Hepatocyte (in vitro differentiated cells): Measurements from ENCODE around the gene APOL2.

Experiments
- CTCF ChIP-seq: fragments of 200-600 bp; sonication (generic); IDR thresholded peaks from 2 replicates; pipeline ENCODE4 v1.5.1; 2016; ENCODE audit warnings: antibody characterized with exemption, mild to moderate bottlenecking; ENCODE audit not compliant: poor library complexity
- EZH2 ChIP-seq: fragments of 200-600 bp; sonication (generic); IDR thresholded peaks from 2 replicates; pipeline ENCODE4 v1.6.1; 2016; ENCODE audit warnings: antibody characterized with exemption, mild to moderate bottlenecking, borderline replicate concordance
- EZH2phosphoT487 ChIP-seq: fragments of 200-600 bp; sonication (generic); IDR thresholded peaks from one replicate; pipeline ENCODE4 v1.6.1; 2018; ENCODE audit warnings: antibody characterized with exemption, mild to moderate bottlenecking, low read depth, moderate library complexity; ENCODE audit not compliant: unreplicated experiment, severe bottlenecking

DNA sequence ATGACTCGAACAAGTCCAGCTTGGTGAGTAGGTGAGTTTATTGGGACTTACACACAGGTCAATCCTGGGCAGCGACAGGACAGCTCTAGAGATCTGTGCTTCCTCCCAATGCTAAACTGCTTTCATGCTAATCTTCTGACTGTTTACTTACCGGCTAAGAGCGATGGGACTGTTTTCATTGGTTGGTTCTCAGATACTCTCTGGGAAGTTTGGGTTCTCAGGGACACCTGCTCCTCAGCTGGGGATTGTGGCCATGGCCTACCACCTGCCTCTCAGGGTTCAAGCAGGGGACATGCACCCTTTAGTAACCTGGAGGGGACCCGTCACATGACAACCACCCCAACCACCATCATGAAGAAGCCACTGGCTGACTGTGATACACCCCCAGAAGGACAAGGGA, 13.1 kb downstream of the APOL2 start:
- TF ChIP-seq CTCF (no peak), EZH2 (no peak), EZH2phosphoT487 (no peak)
